GM12878 (cell line): ENCODE results near the gene KCNIP3. TPM values are rescaled to one million over a fixed set of nuclear protein-coding genes. Genes with fewer than 3 reads are reported as not detected.

Source experiments
- ATAC-seq: fragments of 200-7000 bp; cut with Tn5 transposase; 3 replicates; pipeline ENCODE4 v1.9.1; 2020; ENCODE audit warnings: mild to moderate bottlenecking, moderate library complexity
- BruUV-seq: library from RNA; stranded (reverse); fragments of 400-500 nt; replicated peaks from 2 replicates; lab custom pipeline; 2021; lab: Mats Ljungman, UMichigan
- CTCF ChIA-PET: fragments of 300-600 bp; sonication (Branson Sonifier 250); formaldehyde crosslinking; extraction: SDS; loops from one replicate; lab custom pipeline; 2021; ENCODE audit warnings: inconsistent platforms; lab: Yijun Ruan, JAX
- POLR2A ChIA-PET: fragments of 350-600 bp; formaldehyde crosslinking; extraction: SDS; loops from one replicate; lab custom pipeline; 2021; ENCODE audit warnings: inconsistent platforms; lab: Charles Lee
- RAD21 ChIA-PET: fragments of 300-600 bp; sonication (Branson Sonifier 250); formaldehyde crosslinking; loops from one replicate; lab custom pipeline; 2023; ENCODE audit warnings: antibody characterized with exemption; ENCODE audit not compliant: unreplicated experiment; lab: Charles Lee
- SMC1A ChIA-PET: fragments of 300-600 bp; sonication (Branson Sonifier 250); formaldehyde crosslinking; loops from one replicate; lab custom pipeline; 2023; ENCODE audit not compliant: unreplicated experiment, uncharacterized antibody; lab: Charles Lee
- DNase-seq: peaks from one replicate; pipeline ENCODE4 v3.0.0-alpha.2; 2011; ENCODE audit warnings: low read depth, low spot score
- FAIRE-seq: peaks from 3 replicates; lab custom pipeline; 2011; peaks lifted over from hg19 to GRCh38; lab: Jason Lieb, UNC
- H2AFZ ChIP-seq: 2 replicates; pipeline ENCODE4 v1.6.0; 2011; ENCODE audit warnings: low read depth, low read length, control low read depth; ENCODE audit not compliant: control insufficient read depth
- H3K27ac ChIP-seq: 2 replicates; pipeline ENCODE4 v1.5.1; 2011; ENCODE audit warnings: control low read depth; ENCODE audit not compliant: control insufficient read depth, insufficient read depth
- H3K27me3 ChIP-seq, 2 experiments: replicated peaks in 1 of 2; 2 replicates each; pipeline versions ENCODE4 v1.6.0 to v1.6.1; 2011; ENCODE audit warnings: low read length in 1 of 2; ENCODE audit not compliant: control insufficient read depth in 2 of 2, insufficient read depth in 2 of 2
- H3K36me3 ChIP-seq, 2 experiments: 2 replicates each; pipeline ENCODE4 v1.5.1; 2011; ENCODE audit warnings: low read length in 1 of 2; ENCODE audit not compliant: control insufficient read depth in 2 of 2, insufficient read depth in 2 of 2
- H3K4me1 ChIP-seq: 2 replicates; pipeline ENCODE4 v1.6.1; 2011; ENCODE audit warnings: mild to moderate bottlenecking, low read length, moderate library complexity, mixed read lengths; ENCODE audit not compliant: control insufficient read depth, insufficient read depth
- H3K4me2 ChIP-seq: 2 replicates; pipeline ENCODE4 v1.6.0; 2011; ENCODE audit warnings: control low read depth; ENCODE audit not compliant: control insufficient read depth, insufficient read depth
- H3K4me3 ChIP-seq: fragments of 200-600 bp; sonication (generic); 2 replicates; pipeline ENCODE4 v1.5.1; 2016
- H3K79me2 ChIP-seq: 2 replicates; pipeline ENCODE4 v1.6.0; 2011; ENCODE audit warnings: low read length; ENCODE audit not compliant: control insufficient read depth, insufficient read depth
- H3K9ac ChIP-seq: 2 replicates; pipeline ENCODE4 v1.8.0; 2011; ENCODE audit warnings: low read length, control low read depth, mixed read lengths; ENCODE audit not compliant: control insufficient read depth, insufficient read depth
- H3K9me3 ChIP-seq: replicated peaks from 3 replicates; pipeline ENCODE4 v1.5.1; 2011; ENCODE audit warnings: mild to moderate bottlenecking, low read length; ENCODE audit not compliant: control insufficient read depth, insufficient read depth
- H4K20me1 ChIP-seq: 2 replicates; pipeline ENCODE4 v1.6.0; 2011; ENCODE audit not compliant: control insufficient read depth, insufficient read depth
- EGR1 ChIP-seq, 2 experiments: IDR thresholded peaks; 1 replicate in 1 of 2; 2 replicates in 1 of 2; pipeline ENCODE4 v1.6.1; 2011 to 2012; ENCODE audit warnings: low read depth in 2 of 2, low read length in 2 of 2, borderline replicate concordance in 1 of 2, mild to moderate bottlenecking in 1 of 2, moderate library complexity in 1 of 2
- HCFC1 ChIP-seq: fragments of 150-350 bp; IDR thresholded peaks from 2 replicates; pipeline ENCODE4 v1.6.1; 2014; ENCODE audit warnings: low read length
- HDAC2 ChIP-seq: fragments of 200-600 bp; sonication (generic); IDR thresholded peaks from 2 replicates; pipeline ENCODE4 v1.6.1; 2017
- IKZF2 ChIP-seq, 2 experiments: fragments of 450-650 bp; IDR thresholded peaks; 2 replicates each; pipeline ENCODE4 v1.6.1; 2017; ENCODE audit warnings: mild to moderate bottlenecking in 2 of 2, moderate library complexity in 2 of 2
- KAT2A ChIP-seq: conservative IDR thresholded peaks from 2 replicates; pipeline ENCODE4 v1.6.1; 2011; ENCODE audit warnings: low read depth, low read length; ENCODE audit not compliant: control insufficient read depth
- MAX ChIP-seq: IDR thresholded peaks from 2 replicates; pipeline ENCODE4 v1.6.1; 2012; ENCODE audit warnings: low read depth, low read length, improper control_type of control experiment
- MEF2A ChIP-seq: IDR thresholded peaks from 2 replicates; pipeline ENCODE4 v1.6.1; 2011; ENCODE audit warnings: low read depth, mild to moderate bottlenecking, low read length, moderate library complexity; ENCODE audit not compliant: insufficient read depth
- MXI1 ChIP-seq: fragments of 150-350 bp; IDR thresholded peaks from 2 replicates; pipeline ENCODE4 v1.6.1; 2011; ENCODE audit warnings: low read depth, mild to moderate bottlenecking, inconsistent platforms, low read length, improper control_type of control experiment
- NR2C2 ChIP-seq: IDR thresholded peaks from 2 replicates; pipeline ENCODE4 v1.6.1; 2011; ENCODE audit warnings: borderline replicate concordance, low read depth; ENCODE audit not compliant: control insufficient read depth, insufficient read length
- ZBED1 ChIP-seq: IDR thresholded peaks from 2 replicates; pipeline ENCODE4 v1.6.1; 2016; ENCODE audit warnings: borderline replicate concordance
- WGBS: methylation state at CpG from one replicate; pipeline ENCODE4 v1.1.6; 2016; ENCODE audit warnings: low lambda C conversion rate; ENCODE audit not compliant: insufficient replicate concordance, insufficient coverage; ENCODE audit errors: missing lambda C conversion rate; 5-methylcytosine and 5-hydroxymethylcytosine counted together
- in situ Hi-C: fragments of 300-500 bp; cut with MboI; formaldehyde crosslinking; loops from 9 replicates; pipeline ENCODE4 v1.14.3; 2018; ENCODE audit warnings: mixed read lengths
- intact Hi-C: fragments of 100-400 bp; cut with micrococcal nuclease; formaldehyde crosslinking; loops from one replicate; pipeline ENCODE4 v1.14.2; 2022; ENCODE audit not compliant: unreplicated experiment
- polyA plus RNA-seq, 11 experiments: library from polyadenylated mRNA; depleted of rRNA in 4 of 11; unstranded in 6 of 11; stranded (reverse) in 5 of 11; fragments of >200 nt; fragmentation: Nextera tagmentation in 4 of 11; fragmentation: Illumina TruSeq in 1 of 11; extraction: Ambion mirVana in 4 of 11; extraction: Trizol in 1 of 11; gene quantifications; 1 replicate in 1 of 11; 2 replicates in 10 of 11; pipeline versions ENCODE4 v1.2.1 to v1.2.3, GENCODE V29; 2011 to 2016; ENCODE audit warnings: inconsistent platforms in 2 of 11, missing spikeins in 2 of 11, low read depth in 1 of 11
- total RNA-seq, 4 experiments: library from RNA; depleted of rRNA in 3 of 4; stranded (reverse); fragments of >200 nt in 3 of 4; fragmentation: Illumina TruSeq in 1 of 4; extraction: Trizol in 1 of 4; gene quantifications; 2 replicates each; pipeline versions ENCODE4 v1.2.1 to v1.2.3, GENCODE V29; 2013 to 2021

Gene KCNIP3
- total and polyA plus RNA-seq, 10 of the 15 experiments (the other 5 are each of a cell fraction or from before 2014, with no cell fraction given), result not detected

GRCh38 chr2:95278637-95279225 lies 18.4 kb upstream of the KCNIP3 start:
- Histone ChIP-seq H3K4me2 (no peak overlapping the region), H4K20me1 (no peaks in the 10 kb centered on the region), H3K4me1 (no peaks in the 10 kb centered on the region), H3K27me3 (no peaks in the 10 kb centered on the region), H3K36me3 (no peaks in the 10 kb centered on the region), H3K27ac (no peak overlapping the region), H3K4me3 (no peak overlapping the region), H3K9me3 (no peaks in the 10 kb centered on the region), H3K79me2 (no peaks in the 10 kb centered on the region), H2AFZ (no peak overlapping the region), H3K9ac (no peak overlapping the region)
- ChIA-PET SMC1A (no interaction called here), POLR2A (no interaction called here), CTCF (no interaction called here), RAD21 (no interaction called here)
- ATAC-seq (no peak), FAIRE-seq (no peak), DNase-seq (no peak)
- 35% methylated on average over 9 of the region's 12 CpGs for WGBS
- BruUV-seq, result no TSS peak
- TF ChIP-seq MXI1, result no peak
- TF ChIP-seq KAT2A, result no peak
- TF ChIP-seq ZBED1, result no peak
- TF ChIP-seq HCFC1, result no peak
- TF ChIP-seq EGR1 (IDR thresholded peaks at IDR 0.05; ENCODE audit: borderline replicate concordance in 1 of 2, low read depth in 2 of 2, low read length in 2 of 2), result no peak
- TF ChIP-seq IKZF2 (IDR thresholded peaks at IDR 0.05), result no peak
- TF ChIP-seq NR2C2, result no peak
- no peak for TF ChIP-seq MAX
- TF ChIP-seq MEF2A, result no peak
- TF ChIP-seq HDAC2, result no peak
- intact Hi-C loops, result no loop called here
- in situ Hi-C loops, result no loop called here
